Calu3 (cell line): Measurements from ENCODE around the gene ARVCF. TPM values are rescaled to one million over a fixed set of nuclear protein-coding genes. Genes with fewer than 3 reads are reported as not detected.
A peak's percentile ranks its signal among the peaks of the same experiment; 100 is the strongest.

Experiments used
- BruUV-seq: library from RNA; stranded (reverse); fragments of 400-500 nt; replicated peaks from 2 replicates; lab custom pipeline; 2021; lab: Mats Ljungman, UMichigan
- CTCF ChIA-PET: fragments of 300-600 bp; sonication (Branson Sonifier 250); formaldehyde crosslinking; loops from one replicate; lab custom pipeline; 2022; ENCODE audit warnings: antibody characterized with exemption; lab: Charles Lee
- DNase-seq: peaks from one replicate; pipeline ENCODE4 v3.0.0; 2022
- H3K27ac Mint-ChIP-seq: one replicate; pipeline ENCODE4 v1.8.0; 2022; ENCODE audit warnings: mixed read lengths; ENCODE audit not compliant: unreplicated experiment
- H3K27me3 Mint-ChIP-seq: one replicate; pipeline ENCODE4 v1.8.0; 2022; ENCODE audit warnings: mixed read lengths; ENCODE audit not compliant: unreplicated experiment
- H3K36me3 Mint-ChIP-seq: one replicate; pipeline ENCODE4 v1.8.0; 2022; ENCODE audit warnings: mild to moderate bottlenecking, moderate library complexity, mixed read lengths; ENCODE audit not compliant: insufficient read depth, unreplicated experiment
- H3K4me1 Mint-ChIP-seq: one replicate; pipeline ENCODE4 v1.8.0; 2022; ENCODE audit warnings: mild to moderate bottlenecking, low read depth, mixed read lengths; ENCODE audit not compliant: unreplicated experiment
- H3K4me3 Mint-ChIP-seq: one replicate; pipeline ENCODE4 v1.8.0; 2022; ENCODE audit warnings: mild to moderate bottlenecking, low read depth, moderate library complexity, mixed read lengths; ENCODE audit not compliant: unreplicated experiment
- H3K9me3 Mint-ChIP-seq: one replicate; pipeline ENCODE4 v1.8.0; 2022; ENCODE audit warnings: low read depth, mixed read lengths; ENCODE audit not compliant: unreplicated experiment
- intact Hi-C: fragments of 100-400 bp; cut with micrococcal nuclease; formaldehyde crosslinking; loops from one replicate; pipeline ENCODE4 v1.10.0; 2022; ENCODE audit not compliant: unreplicated experiment
- total RNA-seq: library from RNA; stranded (reverse); gene quantifications from 2 replicates; pipeline ENCODE4 v1.2.3, GENCODE V29; 2022
- TF ChIP-seq, protein P1 (sequence below): fragments of 200-600 bp; IDR thresholded peaks from one replicate; pipeline ENCODE4 v1.8.0; 2022; ENCODE audit warnings: antibody characterized with exemption; ENCODE audit not compliant: unreplicated experiment

Gene ARVCF
- total RNA-seq, 1 experiment from 2014 or later, result 19.7 TPM

- Mint-ChIP-seq H3K4me3 (no peak overlapping the region), H3K9me3 (no peaks in the 10 kb centered on the region), H3K27ac (no peak overlapping the region), H3K27me3 (no peaks in the 10 kb centered on the region), H3K4me1 (peaks cover 28% of the 10 kb centered on the region), H3K36me3 (peaks cover 65% of the 10 kb centered on the region)
- CTCF ChIA-PET, result interaction anchor here (0.9 kb wide), 1 partner anchor 44 kb away, joined by 4 read pairs; no protein-coding TSS in a partner anchor
- no peak for DNase-seq
- intact Hi-C loops, result no loop called here
- BruUV-seq, result no TSS peak
- TF ChIP-seq, protein P1, sequence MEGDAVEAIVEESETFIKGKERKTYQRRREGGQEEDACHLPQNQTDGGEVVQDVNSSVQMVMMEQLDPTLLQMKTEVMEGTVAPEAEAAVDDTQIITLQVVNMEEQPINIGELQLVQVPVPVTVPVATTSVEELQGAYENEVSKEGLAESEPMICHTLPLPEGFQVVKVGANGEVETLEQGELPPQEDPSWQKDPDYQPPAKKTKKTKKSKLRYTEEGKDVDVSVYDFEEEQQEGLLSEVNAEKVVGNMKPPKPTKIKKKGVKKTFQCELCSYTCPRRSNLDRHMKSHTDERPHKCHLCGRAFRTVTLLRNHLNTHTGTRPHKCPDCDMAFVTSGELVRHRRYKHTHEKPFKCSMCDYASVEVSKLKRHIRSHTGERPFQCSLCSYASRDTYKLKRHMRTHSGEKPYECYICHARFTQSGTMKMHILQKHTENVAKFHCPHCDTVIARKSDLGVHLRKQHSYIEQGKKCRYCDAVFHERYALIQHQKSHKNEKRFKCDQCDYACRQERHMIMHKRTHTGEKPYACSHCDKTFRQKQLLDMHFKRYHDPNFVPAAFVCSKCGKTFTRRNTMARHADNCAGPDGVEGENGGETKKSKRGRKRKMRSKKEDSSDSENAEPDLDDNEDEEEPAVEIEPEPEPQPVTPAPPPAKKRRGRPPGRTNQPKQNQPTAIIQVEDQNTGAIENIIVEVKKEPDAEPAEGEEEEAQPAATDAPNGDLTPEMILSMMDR, result no peak
These were observed 47.3 kb downstream of the ARVCF start for GRCh38 chr22:19969141-19969928.

DNA sequence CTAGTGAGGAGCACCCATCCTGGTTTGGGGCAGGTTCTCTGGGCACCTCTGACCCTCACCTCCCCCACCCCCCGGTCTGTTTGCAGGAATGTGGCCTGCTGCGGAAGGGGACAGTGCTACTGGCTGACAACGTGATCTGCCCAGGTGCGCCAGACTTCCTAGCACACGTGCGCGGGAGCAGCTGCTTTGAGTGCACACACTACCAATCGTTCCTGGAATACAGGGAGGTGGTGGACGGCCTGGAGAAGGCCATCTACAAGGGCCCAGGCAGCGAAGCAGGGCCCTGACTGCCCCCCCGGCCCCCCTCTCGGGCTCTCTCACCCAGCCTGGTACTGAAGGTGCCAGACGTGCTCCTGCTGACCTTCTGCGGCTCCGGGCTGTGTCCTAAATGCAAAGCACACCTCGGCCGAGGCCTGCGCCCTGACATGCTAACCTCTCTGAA, 48.2 kb downstream of the ARVCF start:
- BruUV-seq, result no TSS peak
- Mint-ChIP-seq H3K4me3 (no peak overlapping the region), H3K36me3 (peaks cover 66% of the 10 kb centered on the region), H3K9me3 (no peaks in the 10 kb centered on the region), H3K27me3 (no peaks in the 10 kb centered on the region), H3K4me1 (peaks cover 28% of the 10 kb centered on the region), H3K27ac (no peak overlapping the region)
- CTCF ChIA-PET, result no interaction called here
- TF ChIP-seq, protein P1, result no peak
- intact Hi-C loops, result no loop called here
- DNase-seq, result no peak

DNA sequence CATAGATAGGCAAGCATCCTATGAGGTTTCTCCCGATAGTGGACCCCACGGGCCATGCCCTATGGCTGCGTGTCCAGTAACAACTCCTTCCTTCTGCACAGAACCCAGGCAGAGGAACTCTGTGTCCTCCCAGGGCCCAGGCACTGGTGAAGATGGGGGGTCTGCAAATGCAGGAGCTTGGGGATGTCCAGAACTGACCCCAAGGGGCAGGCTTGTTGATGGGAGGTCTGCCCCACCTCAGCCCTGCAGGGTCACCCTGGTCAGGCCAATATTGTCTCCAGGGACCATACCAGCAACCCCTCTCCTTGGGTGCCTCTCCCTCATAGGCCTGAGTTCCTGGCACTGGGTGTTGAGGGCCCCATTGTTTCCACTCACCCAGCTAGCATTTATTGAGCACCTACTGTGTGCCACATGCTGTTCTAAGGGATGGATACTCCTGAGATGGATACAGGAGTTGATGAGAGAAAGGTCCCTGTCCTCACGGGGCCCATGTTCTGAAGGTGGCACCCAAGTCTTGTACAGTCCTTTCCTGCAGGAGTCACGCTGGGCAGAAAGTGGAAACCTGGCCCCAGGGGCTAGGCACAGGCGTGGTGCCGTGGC, 48.7 kb downstream of the ARVCF start:
- Mint-ChIP-seq H3K4me3 (no peak overlapping the region), H3K27me3 (no peaks in the 10 kb centered on the region), H3K36me3 (peaks cover 66% of the 10 kb centered on the region), H3K27ac (no peak overlapping the region), H3K9me3 (no peaks in the 10 kb centered on the region), H3K4me1 (peaks cover 33% of the 10 kb centered on the region)
- DNase-seq, result no peak
- BruUV-seq, result no TSS peak
- TF ChIP-seq, protein P1, result no peak
- intact Hi-C loops, result no loop called here
- CTCF ChIA-PET, result no interaction called here

DNA sequence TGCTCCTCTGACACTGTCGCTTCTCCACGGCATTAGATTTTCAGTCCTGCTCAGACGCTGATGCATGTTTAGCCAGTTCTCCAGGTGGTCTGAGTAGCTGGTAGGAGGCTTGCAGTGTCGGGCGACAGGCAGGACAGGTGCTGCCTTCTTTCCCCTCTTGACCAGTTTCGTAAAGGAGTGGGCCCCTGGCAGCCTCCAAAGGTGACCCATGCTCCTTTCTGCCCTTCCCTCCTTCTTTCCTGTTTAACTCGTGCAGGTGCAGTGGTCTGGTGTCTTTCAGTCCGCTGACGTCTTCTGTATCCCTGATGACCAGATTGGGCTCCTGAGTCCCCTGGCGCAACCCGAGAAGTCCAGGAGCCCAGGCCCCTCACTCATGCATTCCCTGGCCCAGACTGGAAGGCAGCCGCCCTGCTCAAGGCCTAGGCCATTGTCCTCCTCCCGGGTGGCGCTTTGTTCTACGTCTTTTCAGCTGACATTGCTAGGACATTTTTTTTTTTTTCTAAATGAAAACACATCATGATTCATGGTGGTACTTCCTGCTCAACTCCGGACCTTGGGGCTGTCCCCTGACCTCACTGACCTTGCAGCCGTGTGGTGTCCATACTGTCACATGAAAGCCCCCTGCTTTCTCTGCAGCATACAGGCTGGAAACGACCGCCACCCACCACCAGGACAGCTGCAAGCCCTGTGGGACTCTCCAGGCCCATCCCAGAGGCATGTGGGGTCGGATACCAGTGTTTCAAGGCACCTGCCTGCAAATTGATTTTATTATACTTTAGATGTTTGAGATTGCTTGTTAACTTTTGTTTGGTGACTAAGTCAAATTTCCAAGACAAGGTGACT, 49.5 kb downstream of the ARVCF start:
- peak overlapping the region; percentile 1 for H3K27ac Mint-ChIP-seq
- H3K4me3 Mint-ChIP-seq, result no peak overlapping the region
- H3K4me1 Mint-ChIP-seq, result peaks cover 42% of the 10 kb centered on the region
- intact Hi-C loops, result no loop called here
- DNase-seq, result no peak
- no TSS peak for BruUV-seq
- CTCF ChIA-PET, result interaction anchor here (0.7 kb wide), 1 partner anchor 208 kb away, joined by 3 read pairs; no protein-coding TSS in a partner anchor
- peaks cover 74% of the 10 kb centered on the region for H3K36me3 Mint-ChIP-seq
- H3K9me3 Mint-ChIP-seq, result no peaks in the 10 kb centered on the region
- no peaks in the 10 kb centered on the region for H3K27me3 Mint-ChIP-seq
- TF ChIP-seq, protein P1, result no peak
